Retinal pigment epithelial cell (primary cell): ENCODE measurements around the gene PLXNA2.

Source experiments
- DNase-seq: peaks from one replicate; pipeline ENCODE4 v3.0.0-alpha.2; 2010; ENCODE audit warnings: low read depth
- H3K4me3 ChIP-seq: 2 replicates; pipeline ENCODE4 v1.5.1; 2011; ENCODE audit warnings: mild to moderate bottlenecking, low read length, control low read depth, moderate library complexity
- TF ChIP-seq, protein P1 (sequence below): conservative IDR thresholded peaks from 2 replicates; pipeline ENCODE4 v1.5.1; 2011; ENCODE audit warnings: low read depth, low read length, control low read depth, inconsistent platforms

Gene PLXNA2

GRCh38 chr1:208181364-208181763 is 62.8 kb downstream of the PLXNA2 start:
- no peak overlapping the region for H3K4me3 ChIP-seq
- TF ChIP-seq, protein P1, sequence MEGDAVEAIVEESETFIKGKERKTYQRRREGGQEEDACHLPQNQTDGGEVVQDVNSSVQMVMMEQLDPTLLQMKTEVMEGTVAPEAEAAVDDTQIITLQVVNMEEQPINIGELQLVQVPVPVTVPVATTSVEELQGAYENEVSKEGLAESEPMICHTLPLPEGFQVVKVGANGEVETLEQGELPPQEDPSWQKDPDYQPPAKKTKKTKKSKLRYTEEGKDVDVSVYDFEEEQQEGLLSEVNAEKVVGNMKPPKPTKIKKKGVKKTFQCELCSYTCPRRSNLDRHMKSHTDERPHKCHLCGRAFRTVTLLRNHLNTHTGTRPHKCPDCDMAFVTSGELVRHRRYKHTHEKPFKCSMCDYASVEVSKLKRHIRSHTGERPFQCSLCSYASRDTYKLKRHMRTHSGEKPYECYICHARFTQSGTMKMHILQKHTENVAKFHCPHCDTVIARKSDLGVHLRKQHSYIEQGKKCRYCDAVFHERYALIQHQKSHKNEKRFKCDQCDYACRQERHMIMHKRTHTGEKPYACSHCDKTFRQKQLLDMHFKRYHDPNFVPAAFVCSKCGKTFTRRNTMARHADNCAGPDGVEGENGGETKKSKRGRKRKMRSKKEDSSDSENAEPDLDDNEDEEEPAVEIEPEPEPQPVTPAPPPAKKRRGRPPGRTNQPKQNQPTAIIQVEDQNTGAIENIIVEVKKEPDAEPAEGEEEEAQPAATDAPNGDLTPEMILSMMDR, result no peak
- no peak for DNase-seq

DNA sequence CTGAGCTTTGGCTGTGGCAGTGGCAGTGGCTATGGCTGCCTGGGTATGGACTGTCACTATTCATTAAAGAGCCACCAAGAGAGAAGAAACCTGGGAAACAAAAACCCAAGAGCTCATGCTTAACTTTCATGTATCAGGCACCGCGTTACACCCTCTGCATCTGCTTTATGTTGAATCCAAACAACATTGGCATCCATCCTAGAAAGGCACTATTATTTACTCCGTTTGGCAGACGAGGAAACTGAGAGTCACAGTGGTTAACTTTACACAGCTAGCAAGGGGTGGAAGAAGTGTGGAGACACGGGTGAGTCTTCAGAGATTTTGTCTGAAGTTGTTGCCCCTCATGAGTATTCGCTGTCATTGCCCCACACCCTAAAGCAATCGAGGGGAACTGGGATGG is 63.8 kb downstream of the PLXNA2 start:
- DNase-seq, result no peak
- no peak overlapping the region for H3K4me3 ChIP-seq
- TF ChIP-seq, protein P1, result no peak

- no peak for DNase-seq
- H3K4me3 ChIP-seq, result no peak overlapping the region
- TF ChIP-seq, protein P1, result no peak
Observed at GRCh38 chr1:208179961-208180409, 64.2 kb downstream of the PLXNA2 start.

- DNase-seq, result no peak
- TF ChIP-seq, protein P1, result no peak
- no peak overlapping the region for H3K4me3 ChIP-seq
Observed at GRCh38 chr1:208179263-208179816, 64.8 kb downstream of the PLXNA2 start.

GRCh38 chr1:208178091-208178529 is 66.1 kb downstream of the PLXNA2 start:
- TF ChIP-seq, protein P1, result no peak
- DNase-seq, result no peak
- no peak overlapping the region for H3K4me3 ChIP-seq

- no peak for DNase-seq
- H3K4me3 ChIP-seq, result no peak overlapping the region
- TF ChIP-seq, protein P1, result no peak
Observed at GRCh38 chr1:208177656-208178055, 66.5 kb downstream of the PLXNA2 start.

GRCh38 chr1:208176649-208177048 is 67.5 kb downstream of the PLXNA2 start:
- no peak for DNase-seq
- TF ChIP-seq, protein P1, result no peak
- no peak overlapping the region for H3K4me3 ChIP-seq
